Measurements from ENCODE around the gene NDUFC1. TPM values are rescaled to one million over a fixed set of nuclear protein-coding genes. Genes with fewer than 3 reads are reported as not detected.

Gene NDUFC1
- 42.5 and 52.8 TPM in 2 replicates for total RNA-seq

GRCh38 chr4:139301821-139302611 lies at the start of gene NDUFC1:
Gene NDUFC1, minus strand, starts transcription at chr4:139302477. Its CDS starts 6,679 bp downstream, at chr4:139295798.

GRCh38 chr4:139301113-139301820 lies 1.0 kb downstream of the NDUFC1 start, which contains the start of gene NAA15:
Gene NAA15, plus strand, starts transcription at chr4:139301505. Its CDS starts 273 bp downstream, at chr4:139301778.

GRCh38 chr4:139279760-139280620 lies 22.3 kb downstream of the NDUFC1 start, which contains the start of gene MGARP:
Gene MGARP, minus strand, starts transcription at chr4:139280225. Its CDS starts 67 bp downstream, at chr4:139280158.

Other genes with a start within 250 kb of the NDUFC1 start
- gene ELF2, start 125.3 kb downstream of the NDUFC1 start, total RNA-seq = 14.5 and 15.6 TPM in 2 replicates
- gene MGARP, start 22.3 kb downstream of the NDUFC1 start, total RNA-seq = 7.1 and 11.3 TPM in 2 replicates
- 23.6 and 27.9 TPM in 2 replicates for gene NAA15, start 972 bp downstream of the NDUFC1 start, total RNA-seq
- 4.9 and 5.5 TPM in 2 replicates for gene RAB33B, start 151.6 kb upstream of the NDUFC1 start, total RNA-seq